GM21723 (cell line): ENCODE measurements around the gene IER5L.
"Not testable (repeated sequence)": the region's sequence is repeated elsewhere in the genome, so short reads cannot be mapped to it uniquely, and the experiment has no call there.

Experiments used
- ATAC-seq: cut with Tn5 transposase; IDR thresholded peaks from one replicate; pipeline ENCODE4 v1.9.1; 2021; ENCODE audit warnings: mild to moderate bottlenecking, moderate library complexity; ENCODE audit not compliant: unreplicated experiment

The IER5L gene

DNA sequence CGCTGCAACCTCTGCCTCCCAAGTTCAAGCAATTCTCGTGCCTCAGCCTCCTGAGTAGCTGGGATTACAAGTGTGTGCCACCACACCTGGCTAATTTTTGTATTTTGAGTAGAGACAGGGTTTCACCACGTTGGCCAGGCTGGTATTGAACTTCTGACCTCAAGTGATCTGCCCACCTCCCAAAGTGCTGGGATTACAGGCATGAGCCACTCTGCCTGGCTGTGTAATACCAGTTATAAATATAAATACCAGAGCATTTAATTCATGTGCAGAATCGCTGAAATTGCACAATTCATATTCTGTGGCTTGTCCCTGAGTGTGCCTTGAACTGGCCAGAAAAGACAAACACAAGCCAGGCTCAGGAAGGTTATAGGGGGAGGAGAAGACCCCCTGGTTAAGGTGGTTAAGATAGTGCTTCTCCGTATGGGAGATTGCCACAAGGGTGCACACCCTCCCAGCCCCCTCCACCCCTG is 14.8 kb downstream of the IER5L start:
- not testable (repeated sequence) for ATAC-seq

DNA sequence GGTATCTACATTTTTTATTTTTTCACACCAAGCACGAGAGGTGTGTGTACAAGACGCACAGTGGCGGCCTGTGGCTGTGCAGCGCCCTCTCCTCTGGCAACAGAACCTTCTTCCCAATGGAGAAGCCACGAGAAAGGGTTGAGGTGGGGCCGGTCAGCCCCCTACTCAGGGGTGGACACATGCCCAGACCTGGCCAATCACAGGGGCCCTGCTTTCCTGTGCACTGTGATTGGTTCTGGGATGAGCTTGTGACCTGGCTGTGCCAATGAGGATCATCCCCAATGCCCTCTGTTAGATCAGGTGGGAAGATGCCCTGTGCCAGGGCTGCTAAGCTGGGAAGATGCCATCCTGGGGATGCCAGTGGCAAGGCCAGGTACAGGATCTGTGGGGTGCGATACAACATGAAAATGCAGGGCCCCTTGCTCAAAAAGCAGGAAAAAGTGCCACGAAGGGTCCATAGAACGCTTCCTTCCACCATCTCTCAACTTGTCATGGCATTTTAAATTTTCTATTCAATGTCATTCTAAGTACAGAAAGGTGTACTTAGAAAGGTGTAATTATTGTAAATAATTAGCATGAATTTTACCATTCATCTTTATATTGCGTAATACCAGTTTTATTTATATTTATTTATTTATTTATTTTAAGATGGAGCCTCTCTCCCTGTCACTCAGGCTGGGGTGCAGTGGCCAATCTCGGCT is 15.4 kb downstream of the IER5L start:
- ATAC-seq, result no peak

DNA sequence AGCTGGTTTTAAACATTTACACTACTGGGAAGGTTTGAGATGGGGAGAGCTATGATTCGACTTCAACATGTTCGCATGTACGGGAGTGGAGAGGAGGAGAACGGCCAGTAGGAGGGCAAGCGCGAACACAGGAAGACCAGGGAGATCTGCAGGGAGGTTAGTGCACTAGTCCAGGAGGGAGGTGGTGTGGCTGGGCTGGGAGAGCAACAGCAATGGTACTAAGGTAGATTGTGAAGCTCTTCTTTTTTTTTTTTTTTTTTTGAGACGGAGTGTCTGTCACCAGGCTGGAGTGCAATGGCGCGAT is 16.6 kb downstream of the IER5L start:
- ATAC-seq, result no peak

DNA sequence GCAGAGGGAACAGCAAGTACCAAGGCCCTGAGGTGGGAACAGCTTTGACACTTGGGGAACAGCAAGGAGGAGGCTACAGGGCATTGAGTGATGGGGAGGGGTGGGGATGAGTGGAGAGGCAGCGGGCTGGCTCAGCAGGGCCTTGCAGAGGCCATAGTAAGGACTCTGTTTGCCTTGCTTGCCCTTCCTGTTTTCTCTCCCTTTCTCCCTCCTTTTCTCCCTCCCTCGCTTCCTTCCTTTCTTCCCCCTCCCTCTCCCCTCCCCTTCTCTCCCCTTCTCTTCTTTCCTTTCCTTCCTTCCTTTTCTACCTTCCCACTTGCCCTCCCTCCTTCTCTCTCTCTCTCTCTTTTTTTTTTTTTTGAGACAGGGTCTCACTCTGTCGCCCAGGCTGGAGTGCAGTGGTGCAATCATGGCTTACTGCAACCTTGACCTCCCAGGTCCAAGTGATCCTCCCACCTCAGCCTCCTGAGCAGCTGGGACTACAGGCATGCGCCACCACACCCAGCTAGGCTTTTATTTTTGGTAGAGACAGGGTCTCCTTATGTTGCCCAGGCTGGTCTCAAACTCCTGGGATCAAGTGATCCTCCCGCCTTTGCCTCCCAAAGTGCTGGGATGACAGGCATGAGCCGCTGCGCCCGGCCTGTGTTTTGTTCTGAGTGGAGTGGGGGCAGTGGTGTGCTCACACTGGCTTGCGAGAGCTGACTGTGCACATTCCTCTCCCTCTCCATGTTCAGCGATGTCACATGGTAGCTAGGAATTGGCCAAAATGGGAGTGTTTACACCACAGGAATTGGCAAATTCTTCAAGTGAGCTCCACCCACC is 17.1 kb downstream of the IER5L start:
- no peak for ATAC-seq

DNA sequence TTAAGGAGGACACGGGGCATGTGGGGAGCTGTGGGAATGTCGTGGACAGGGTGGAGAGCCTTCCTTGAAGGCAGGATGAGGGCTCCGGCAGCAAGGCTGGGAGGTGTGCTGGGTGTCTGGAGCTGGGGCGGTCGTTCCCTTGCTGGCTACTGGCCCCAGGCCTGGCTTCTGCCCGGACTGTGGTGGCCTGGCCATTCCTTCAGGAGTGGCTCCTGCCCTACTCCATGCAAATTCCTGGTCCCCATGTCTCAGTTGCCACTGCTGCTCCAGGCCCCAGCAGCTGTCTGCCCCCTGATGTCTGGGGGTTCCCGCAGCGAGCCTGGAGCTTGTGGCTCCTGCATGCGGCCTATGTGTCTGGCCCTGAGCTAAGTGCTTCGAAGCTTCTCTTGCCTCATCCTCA is 21.9 kb downstream of the IER5L start:
- ATAC-seq, result no peak

DNA sequence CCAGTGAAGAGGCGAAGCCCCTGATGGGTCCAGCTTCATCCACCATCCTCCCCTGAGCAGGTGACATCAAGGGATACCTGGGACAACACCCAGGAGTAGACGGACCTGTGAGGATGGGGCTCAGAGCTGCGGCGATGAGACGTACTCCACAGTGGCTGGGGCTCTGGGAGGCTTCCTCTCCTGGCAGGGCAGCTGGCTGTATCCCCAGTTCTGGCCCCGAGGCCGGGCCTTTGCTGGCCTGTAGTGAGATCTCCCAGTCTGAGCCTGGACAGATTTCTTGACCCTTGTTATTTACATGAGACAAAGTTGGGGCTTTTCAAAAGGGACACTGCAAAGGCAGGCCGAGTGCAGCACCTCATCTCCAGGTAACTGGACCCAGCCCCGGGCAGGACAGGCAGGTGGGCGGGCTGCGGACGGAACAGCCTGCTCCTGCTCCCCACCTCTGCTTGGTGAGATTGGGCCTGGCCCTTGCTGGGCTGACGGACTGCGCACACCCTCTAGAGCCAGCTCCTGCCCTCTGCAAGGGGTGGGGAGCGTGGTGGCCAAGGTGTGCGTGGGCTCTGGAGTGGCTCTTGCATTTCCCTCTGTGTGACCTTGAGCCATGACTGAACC is 23.1 kb downstream of the IER5L start:
- no peak for ATAC-seq

DNA sequence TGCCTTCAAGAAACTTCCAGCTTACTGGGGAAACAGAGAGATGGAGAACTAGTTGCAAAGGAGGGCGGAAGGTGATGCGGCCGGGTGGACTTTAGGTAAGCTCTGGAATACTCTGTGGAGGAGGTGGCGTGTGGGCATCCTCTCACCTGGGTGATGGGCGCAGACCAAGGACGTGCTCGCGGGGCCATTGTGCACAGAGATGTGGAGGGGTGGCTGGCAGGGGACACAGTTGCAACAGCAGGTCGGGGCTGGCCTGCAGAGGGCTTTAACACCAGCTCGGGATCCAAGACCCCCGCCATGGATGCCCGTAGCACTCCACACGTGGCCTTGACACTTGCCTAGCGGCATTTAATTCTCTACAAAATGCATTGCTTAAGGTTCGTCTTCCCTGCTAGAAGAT is 26.6 kb downstream of the IER5L start:
- ATAC-seq, result no peak

DNA sequence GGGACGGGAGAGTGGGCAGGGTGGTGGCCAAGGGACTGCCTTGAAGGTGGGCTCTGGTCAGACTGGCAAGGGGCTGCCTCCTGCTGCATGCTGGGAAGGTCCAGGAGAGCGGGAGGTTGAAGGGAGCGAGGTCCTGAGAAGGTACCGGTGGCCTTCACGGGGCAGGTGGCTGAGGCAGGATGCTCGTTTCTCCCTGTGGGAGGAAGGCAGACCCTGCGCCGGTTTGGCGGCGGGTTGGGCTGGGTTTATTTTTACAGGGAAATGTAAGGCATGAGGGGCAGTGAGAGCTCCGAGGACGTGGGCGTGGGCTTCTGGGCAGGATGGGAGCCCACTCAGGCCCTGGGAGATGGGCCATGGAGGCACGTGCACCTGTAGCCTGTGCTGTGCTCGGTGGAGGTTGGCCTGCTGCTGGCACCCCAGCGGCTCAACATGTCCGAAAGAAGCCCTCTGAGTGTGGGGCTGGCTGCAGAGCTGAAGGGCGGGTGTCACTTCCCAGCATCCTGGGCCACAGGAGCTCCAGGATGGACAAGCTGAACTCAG is 27.3 kb downstream of the IER5L start:
- ATAC-seq, result no peak

DNA sequence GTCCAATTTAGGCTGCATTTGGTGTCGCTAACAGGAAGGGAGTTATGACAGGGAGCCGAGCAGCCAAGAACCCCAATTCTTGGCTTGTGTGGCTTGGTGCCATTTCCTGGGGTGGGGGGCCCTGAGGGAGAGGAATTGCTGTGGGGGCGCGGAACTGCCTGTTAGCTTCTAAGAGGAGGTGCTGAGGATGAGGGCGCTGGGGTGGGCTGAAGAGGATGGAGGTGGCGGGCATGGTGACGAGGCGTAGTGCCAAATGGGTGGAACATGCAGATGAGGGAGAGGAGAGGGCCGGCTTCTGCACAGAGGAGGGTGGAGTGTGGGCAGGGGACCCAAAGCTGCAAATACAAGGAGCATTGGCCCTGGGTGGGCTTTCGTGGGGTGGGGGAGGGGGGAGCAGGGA is 27.9 kb downstream of the IER5L start:
- ATAC-seq, result no peak

DNA sequence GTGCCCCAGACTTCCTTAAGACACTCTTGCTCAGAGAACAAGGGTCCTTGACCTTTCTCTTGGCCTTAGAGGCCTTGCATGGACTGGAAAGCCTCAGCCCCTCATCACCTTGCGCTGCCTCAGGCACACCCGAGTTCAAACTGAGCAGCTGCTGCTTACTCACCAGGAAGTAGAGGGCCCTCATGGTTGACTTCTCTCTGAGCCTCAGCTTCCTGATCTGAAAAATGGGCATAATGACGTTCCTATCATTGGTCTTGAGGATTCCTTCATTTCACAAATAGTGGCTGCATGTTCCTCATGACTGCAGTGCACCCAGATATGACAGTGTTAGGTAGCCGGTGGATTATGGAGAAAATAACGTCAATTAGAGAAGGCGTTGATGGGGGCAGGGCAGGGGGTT is 28.6 kb downstream of the IER5L start:
- ATAC-seq, result no peak

DNA sequence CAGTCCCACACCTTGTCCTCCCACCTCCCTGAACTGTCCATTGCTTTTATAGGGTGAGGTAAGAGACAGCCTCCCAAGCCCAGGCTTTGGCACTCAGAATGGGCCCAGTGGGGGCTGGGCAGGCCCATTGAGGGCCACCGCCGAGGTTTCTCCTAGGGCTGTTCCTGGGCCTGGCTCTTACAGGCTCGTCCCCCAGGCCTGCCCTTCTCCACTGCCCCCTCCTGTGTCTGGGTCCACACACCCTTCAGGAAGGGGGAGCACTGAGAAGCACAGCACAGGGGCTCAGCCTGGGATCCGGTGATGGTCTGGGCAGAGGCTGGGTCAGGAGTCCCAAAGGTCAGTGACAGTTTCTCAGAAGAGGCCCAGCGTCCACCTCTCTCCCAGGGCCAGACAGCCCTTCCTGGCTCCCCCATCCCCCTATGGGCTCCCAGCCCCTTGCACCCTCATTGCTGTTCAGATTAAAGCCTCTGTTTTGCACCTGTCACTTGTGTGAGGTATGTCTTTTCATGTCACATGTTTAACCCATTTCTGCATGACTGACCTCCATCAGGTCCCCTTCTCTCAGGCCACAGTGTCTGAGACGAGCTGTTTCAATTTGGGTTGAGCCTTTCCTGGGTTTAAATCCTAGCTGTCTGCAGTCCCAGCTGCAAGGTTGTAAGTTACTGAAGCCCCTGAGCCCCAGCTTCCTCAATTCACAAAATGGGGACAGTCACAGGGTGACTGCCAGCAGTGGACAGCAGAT is 29.4 kb downstream of the IER5L start:
- no peak for ATAC-seq

DNA sequence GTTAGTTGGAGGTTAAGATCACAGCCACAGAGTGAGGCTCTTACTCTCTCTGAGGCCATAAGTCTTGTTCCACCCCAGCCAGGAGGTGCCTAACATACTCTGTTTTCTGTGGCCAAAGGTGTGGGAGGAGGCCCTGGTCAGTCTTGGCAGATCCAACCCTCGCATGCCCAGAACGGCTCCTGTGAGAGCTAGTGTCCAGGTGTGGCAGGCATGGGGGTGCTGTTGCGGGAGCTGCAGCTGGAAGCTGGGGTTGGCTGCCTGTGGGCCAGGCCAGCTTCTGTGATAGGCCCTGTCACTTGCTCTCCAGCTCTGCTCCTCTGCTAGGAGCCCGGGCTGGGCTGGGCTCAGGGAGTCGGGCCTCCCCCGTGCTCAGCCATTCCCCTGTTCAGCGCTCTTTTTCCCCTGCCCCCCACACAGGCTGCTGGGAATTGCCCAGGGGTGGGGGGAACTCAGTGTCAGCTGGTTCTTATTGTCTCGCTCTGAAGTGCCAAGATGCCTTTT is 31.6 kb downstream of the IER5L start:
- ATAC-seq, result no peak

DNA sequence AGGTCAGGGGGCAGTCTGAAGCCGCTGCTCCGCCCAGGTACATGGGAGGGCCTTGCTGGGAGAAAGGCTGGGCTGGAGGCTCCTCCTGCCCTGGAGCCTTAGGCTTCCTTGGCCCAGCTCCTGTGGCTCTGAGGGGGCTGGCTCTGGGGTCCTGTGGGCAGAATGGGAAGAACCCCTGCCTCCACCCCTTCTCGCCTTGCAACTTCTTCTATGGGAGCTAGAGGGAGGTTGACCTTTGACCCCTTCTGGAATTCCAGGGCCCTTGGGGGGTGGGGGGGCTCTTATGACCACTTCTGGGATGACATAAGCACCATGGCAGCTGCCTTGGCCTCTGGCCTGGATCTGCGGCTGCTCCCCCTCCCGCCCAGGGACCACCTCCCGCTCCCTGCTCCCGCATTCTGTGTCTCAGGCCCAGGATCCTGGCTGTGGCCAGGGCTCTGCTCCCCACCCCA is 32.2 kb downstream of the IER5L start:
- ATAC-seq, result no peak

DNA sequence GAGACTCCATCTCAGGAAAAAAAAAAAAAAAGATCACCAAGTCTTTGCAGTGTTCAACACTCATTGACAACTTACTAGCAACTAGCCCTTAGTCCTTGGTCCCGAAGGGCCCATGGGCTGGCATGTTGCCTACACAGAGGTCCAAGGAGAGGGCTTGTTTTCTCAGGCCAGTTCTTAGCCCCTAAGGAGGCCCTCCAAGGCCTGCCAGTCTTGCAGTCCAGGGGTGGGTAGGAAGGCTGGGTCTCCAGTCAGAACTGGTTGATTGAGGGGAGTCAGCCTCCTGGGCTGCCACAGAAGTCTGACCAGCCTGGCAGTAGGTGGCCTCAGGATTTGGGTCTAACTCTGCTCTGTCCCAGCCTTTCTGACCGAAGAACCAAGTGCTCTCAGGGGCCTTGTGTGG is 32.7 kb downstream of the IER5L start:
- no peak for ATAC-seq

DNA sequence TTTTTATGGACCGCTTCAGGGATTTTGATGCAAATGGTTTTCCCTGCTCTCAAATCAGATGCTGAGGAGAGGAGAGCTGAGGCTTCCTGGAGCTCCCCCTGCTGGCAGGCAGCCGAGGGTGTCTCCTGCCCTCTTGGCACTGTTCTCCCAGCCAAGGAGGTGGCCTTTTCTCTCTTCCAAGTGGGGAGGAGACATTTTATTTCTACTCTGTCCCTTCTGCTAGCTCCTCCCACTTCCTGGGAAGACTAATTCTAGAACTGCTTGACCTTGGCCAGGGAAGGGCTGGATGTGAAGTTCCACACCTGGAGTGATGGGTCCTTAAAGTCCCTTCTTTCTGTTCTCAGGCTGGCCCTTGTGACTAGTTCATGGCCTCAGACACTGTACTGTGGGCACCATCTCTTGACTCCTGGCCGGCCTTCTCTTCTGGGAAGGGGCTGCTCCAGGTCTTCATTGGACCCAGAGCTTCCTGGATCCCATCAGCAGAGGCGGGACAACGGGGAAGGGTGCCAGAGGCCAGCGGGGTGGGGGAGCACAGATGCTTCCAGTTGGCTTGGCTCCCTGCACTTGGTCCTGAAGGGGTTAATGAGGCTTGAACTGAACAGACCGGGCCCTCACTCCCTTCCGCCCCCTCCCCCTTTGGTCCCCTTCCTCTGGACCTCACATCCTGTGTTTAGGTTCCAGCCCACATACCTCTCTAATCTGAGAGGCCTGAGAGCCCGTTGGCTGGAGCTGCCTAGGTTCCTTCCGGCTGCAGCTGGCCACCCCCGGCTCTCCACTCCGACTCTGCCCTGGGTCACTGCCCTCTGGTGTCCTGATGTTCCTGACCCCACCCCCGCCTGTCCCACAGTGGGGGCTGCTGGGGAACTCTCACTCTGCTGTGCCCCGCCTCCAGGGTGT is 34.8 kb downstream of the IER5L start:
- no peak for ATAC-seq

DNA sequence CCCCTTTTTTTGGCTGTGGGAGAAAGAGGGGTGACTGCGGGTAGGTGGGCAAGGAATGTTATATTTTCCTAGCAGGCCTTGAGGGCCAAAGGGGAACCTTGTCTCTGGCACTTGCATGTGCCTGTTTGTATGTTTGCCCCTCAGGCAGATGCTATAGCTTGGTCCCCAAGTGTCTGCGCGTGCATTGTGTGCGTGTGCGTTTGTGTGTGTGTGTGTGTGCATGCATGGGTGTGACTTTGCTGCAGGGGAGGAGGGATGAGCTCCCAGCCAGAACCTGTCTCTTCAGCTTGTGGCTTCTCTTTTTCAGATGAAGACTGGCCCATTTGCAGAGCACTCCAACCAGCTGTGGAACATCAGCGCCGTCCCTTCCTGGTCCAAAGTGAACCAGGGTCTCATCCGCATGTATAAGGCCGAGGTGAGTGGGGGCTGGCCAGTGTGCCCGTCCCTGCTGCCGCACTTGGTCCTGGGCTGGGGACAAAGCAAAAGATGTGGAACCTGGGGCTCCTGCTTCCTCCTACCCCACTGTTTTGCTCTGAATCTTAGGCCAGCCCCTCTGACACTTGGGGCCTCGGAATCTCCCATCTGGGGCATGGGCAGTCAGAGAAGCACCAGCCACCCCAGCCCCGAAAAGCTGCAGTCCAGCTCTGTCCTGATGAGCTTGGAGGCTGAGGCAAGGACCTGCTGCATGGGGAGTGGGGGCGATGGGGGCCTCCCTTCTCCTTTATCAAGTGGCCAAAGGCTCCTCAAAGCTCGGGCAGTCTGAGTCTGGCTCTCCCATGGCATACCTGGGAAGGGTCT is 35.7 kb downstream of the IER5L start:
- no peak for ATAC-seq

DNA sequence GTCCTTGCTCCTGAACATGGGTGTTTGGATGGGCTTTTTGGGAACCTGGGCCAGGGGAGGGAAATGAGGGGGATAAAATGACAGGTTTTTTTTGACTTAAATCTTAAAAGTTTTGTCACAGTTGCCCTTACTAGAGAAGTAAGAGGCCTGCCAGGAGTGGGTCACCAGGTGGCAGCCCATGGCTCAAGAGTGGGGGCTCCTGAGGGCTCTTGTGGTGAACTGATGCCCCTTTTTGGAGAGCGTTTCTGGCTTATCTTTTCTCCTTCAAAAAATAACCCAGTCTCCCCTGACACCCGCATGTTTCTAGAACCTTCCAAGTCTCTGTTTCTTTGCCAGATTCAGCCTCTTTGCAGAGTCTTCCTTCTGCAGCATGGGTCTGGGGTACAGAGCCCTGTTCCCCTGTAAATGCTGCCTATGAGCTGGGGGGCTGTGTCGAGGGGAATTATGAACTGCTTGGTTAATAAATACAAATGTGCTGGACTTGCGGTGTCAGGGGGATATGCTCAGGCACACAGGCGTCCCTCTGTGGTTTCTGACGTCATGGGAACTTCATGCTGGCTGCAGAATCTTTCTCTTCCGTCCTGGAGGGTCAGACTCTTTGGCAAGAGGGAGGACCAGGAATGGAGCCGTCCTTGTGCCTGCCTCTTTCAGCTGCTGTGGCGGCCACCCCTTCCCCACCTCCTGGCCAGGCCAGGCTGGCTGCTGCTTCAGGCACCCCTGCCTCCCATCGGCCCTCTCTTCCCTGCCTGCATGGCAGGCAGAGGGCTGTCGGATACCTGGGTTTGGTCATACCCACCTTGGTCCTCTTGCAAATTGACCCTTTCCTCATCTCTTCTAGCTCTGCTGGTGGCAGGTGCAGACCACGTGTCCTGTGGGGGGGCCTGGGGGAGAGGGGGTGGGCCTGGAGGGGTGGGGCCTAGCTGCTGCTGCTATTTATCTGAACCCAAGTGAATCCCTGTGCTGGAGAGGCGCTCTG is 36.7 kb downstream of the IER5L start:
- ATAC-seq, result no peak
